ENCODE measurements around the gene SERP2. TPM values are rescaled to one million over a fixed set of nuclear protein-coding genes. Genes with fewer than 3 reads are reported as not detected.

SERP2 gene
- polyA plus RNA-seq, 2 of the 4 experiments (the other 2 are of a cell fraction) = not detected

DNA sequence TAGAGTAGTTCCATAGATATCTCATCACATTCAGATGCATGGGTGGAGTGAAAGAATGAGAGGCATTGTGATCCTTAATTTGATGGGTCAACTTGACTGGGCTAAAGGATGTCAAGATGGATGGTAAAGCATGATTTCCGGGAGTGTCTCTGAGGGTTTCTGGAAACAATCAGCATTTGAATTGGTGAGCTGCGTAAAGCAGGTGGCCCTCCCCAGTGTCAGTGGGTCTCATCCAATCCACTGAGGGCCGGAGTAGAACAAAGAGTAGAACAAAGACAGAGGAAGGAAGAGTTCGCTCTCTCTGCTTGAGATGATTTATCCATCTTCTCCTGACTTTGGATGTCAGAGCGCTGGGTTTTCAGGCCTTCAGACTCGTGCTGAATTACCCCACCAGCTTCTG is 43.1 kb downstream of the SERP2 start (continued):
- no peak for TF ChIP-seq CTCF (IDR thresholded peaks at IDR 0.05)
- TF ChIP-seq EHMT2 (IDR thresholded peaks at IDR 0.05; ENCODE audit: low read depth) = no peak
- no peak for TF ChIP-seq EHF (CRISPR knock-in tag; IDR thresholded peaks at IDR 0.05)
- no peak for TF ChIP-seq RFX5 (IDR thresholded peaks at IDR 0.05)

GRCh38 chr13:44417446-44417845 is 43.8 kb downstream of the SERP2 start:
- Histone ChIP-seq H3K27ac (no peak overlapping the region), H3K4me1 (no peaks in the 10 kb centered on the region), H3K4me2 (no peak overlapping the region), H3K9me3 (no peaks in the 10 kb centered on the region), H3K4me3 (no peak overlapping the region)
- ATAC-seq (no peak), FAIRE-seq (no peak), DNase-seq (ENCODE audit: low read depth in 1 of 2, low spot score in 1 of 2) (no peak)
- ChIA-PET CTCF (interaction anchor here (1.0 kb wide), 1 partner anchor 510 kb away, joined by 3 read pairs; no protein-coding TSS in a partner anchor), POLR2A (no interaction called here)
- TF ChIP-seq HEYL (CRISPR knock-in tag; IDR thresholded peaks at IDR 0.05) (no peak), TP53 (CRISPR knock-in tag; IDR thresholded peaks at IDR 0.05) (no peak), ZNF302 (CRISPR knock-in tag; IDR thresholded peaks at IDR 0.05) (no peak), NFE2L2 (conservative IDR thresholded peaks at IDR 0.05; ENCODE audit: low read length) (no peak), CHD2 (IDR thresholded peaks at IDR 0.05; ENCODE audit: low read length, partially characterized antibody) (no peak), CHD4 (IDR thresholded peaks at IDR 0.05; ENCODE audit: borderline replicate concordance) (no peak), KDM5A (IDR thresholded peaks at IDR 0.05) (no peak), NR3C1 (IDR thresholded peaks at IDR 0.05) (no peak), JUN (IDR thresholded peaks at IDR 0.05) (no peak), RAD21 (conservative IDR thresholded peaks at IDR 0.05 in 1 of 2, IDR thresholded peaks at IDR 0.05 in 1 of 2) (no peak), KDM1A (IDR thresholded peaks at IDR 0.05; ENCODE audit: low read depth) (no peak), HOXB5 (CRISPR knock-in tag; IDR thresholded peaks at IDR 0.05) (no peak)
- 85% methylated on average over 6 of the region's 8 CpGs for WGBS (ENCODE audit: missing lambda C conversion rate)

- no peak for DNase-seq (ENCODE audit: low read depth in 1 of 2, low spot score in 1 of 2)
- no peak for FAIRE-seq
- POLR2A ChIA-PET = no interaction called here
- Histone ChIP-seq H3K4me2 (no peak overlapping the region), H3K4me1 (no peaks in the 10 kb centered on the region), H3K27ac (no peak overlapping the region), H3K9me3 (no peaks in the 10 kb centered on the region), H3K4me3 (no peak overlapping the region)
- TF ChIP-seq EHMT2 (IDR thresholded peaks at IDR 0.05; ENCODE audit: low read depth) = no peak
- no peak for TF ChIP-seq KDM1A (IDR thresholded peaks at IDR 0.05; ENCODE audit: low read depth)
- TF ChIP-seq NR3C1 (IDR thresholded peaks at IDR 0.05) = no peak
- TF ChIP-seq RCOR1 (IDR thresholded peaks at IDR 0.05; ENCODE audit: low read depth, low read length) = no peak
- TF ChIP-seq BCL3 (IDR thresholded peaks at IDR 0.05) = no peak
- ATAC-seq = no peak
- WGBS (ENCODE audit: missing lambda C conversion rate) = 79% methylated on average over 7 of the region's 7 CpGs
- CTCF ChIA-PET = interaction anchor here (1.0 kb wide), 1 partner anchor 510 kb away, joined by 3 read pairs; no protein-coding TSS in a partner anchor
Observed at GRCh38 chr13:44417876-44418275, 44.3 kb downstream of the SERP2 start.

All from A549 (cell line).